22Rv1 (cell line): ENCODE results near the gene FHAD1.

ENCODE experiments used
- H3K27ac ChIP-seq: fragments of 450-650 bp; 2 replicates; pipeline ENCODE4 v1.5.1; 2017
- ZFX ChIP-seq: fragments of 450-650 bp; IDR thresholded peaks from 2 replicates; pipeline ENCODE4 v1.6.1; 2017; ENCODE audit warnings: antibody characterized with exemption, borderline replicate concordance
- TF ChIP-seq, protein P1 (sequence below): fragments of 450-650 bp; IDR thresholded peaks from 2 replicates; pipeline ENCODE4 v1.5.1; 2017; ENCODE audit warnings: mild to moderate bottlenecking

Gene FHAD1

GRCh38 chr1:15246960-15247614 is at the start of gene FHAD1:
FHAD1 (plus strand) TSS chr1:15247223; CDS start chr1:15251785, 4,562 bp downstream.
- TF ChIP-seq, protein P1, sequence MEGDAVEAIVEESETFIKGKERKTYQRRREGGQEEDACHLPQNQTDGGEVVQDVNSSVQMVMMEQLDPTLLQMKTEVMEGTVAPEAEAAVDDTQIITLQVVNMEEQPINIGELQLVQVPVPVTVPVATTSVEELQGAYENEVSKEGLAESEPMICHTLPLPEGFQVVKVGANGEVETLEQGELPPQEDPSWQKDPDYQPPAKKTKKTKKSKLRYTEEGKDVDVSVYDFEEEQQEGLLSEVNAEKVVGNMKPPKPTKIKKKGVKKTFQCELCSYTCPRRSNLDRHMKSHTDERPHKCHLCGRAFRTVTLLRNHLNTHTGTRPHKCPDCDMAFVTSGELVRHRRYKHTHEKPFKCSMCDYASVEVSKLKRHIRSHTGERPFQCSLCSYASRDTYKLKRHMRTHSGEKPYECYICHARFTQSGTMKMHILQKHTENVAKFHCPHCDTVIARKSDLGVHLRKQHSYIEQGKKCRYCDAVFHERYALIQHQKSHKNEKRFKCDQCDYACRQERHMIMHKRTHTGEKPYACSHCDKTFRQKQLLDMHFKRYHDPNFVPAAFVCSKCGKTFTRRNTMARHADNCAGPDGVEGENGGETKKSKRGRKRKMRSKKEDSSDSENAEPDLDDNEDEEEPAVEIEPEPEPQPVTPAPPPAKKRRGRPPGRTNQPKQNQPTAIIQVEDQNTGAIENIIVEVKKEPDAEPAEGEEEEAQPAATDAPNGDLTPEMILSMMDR = no peak
- H3K27ac ChIP-seq = no peak within 1 kb of the TSS

DNA sequence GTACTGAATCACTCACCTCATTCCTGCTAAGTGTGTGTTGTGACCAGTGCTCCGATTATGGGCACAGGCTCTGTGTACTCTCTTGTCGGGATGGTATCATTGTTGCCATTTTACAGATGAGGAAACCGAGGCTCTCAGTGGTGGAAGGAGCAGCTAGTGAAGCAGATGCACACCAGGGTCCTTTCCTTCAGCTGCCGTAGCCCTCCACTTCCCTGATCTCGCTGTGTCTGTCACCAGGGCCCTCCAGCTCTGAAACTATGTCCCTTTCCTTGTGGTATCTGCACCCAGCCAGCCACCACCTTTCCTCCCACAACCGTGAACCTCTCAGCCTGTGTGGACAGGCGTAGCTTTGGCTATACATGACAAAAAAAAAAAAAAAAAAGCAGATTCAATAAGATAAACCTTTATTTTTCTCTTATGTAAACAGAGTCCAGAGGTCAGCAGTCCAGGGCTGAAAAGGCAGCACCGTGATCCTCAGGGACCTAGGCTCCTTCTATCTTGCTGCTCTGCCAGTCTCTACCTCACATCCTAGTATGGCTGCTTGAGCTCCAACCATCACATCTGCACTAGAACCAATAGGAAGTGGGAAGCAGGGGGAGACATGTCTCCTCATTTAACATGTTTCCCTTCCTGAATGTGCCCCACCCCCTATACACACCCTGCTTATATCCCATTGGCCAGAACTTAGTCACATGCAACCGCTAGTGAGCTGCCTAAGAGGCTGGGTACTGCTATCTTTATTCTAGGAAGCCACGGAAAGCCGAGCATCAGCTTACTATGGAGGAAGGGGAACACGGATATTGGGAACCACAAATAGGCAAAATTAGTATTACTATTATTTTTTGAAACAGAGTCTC is 49.2 kb upstream of the FHAD1 start:
- no peak overlapping the region for H3K27ac ChIP-seq
- no peak for TF ChIP-seq ZFX
- TF ChIP-seq, protein P1 = no peak

GRCh38 chr1:15198684-15199083 is 48.3 kb upstream of the FHAD1 start:
- TF ChIP-seq, protein P1 = no peak
- no peak for TF ChIP-seq ZFX

DNA sequence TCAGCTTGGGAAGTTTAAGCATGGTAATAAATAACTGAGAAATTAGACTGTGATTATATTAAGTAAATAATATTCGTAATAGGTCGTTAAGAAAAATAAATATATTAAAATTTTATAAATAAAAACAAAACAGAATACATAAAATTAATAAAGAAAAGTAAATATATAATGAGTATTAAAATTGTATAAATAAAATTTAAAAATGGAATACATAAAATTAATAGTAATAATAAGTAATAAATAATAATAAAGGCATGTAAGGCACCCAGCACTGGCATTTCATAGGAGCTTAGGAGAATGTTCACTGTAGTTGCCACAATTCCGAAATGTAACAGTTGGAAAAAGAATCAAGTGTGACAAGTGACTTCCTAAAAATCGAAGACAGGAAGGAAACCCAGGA is 45.8 kb upstream of the FHAD1 start:
- peak overlapping the region; percentile 64 for H3K27ac ChIP-seq
- TF ChIP-seq ZFX = no peak
- TF ChIP-seq, protein P1 = no peak

More at GRCh38 chr1:15198684-15199083, 48.3 kb upstream of the FHAD1 start:
- no peak overlapping the region for H3K27ac ChIP-seq

- 0 out of 2 replicates have a peak overlapping the region, but pooled peaks have one; percentile 1 for H3K27ac ChIP-seq
- TF ChIP-seq ZFX = no peak
- TF ChIP-seq, protein P1 = 0 out of 2 replicates have a peak, but pooled peaks have one; percentile 9
These were observed 45.0 kb upstream of the FHAD1 start for GRCh38 chr1:15201849-15202551.

- no peak overlapping the region for H3K27ac ChIP-seq
- TF ChIP-seq ZFX = no peak
- TF ChIP-seq, protein P1 = no peak
These were observed 42.1 kb upstream of the FHAD1 start for GRCh38 chr1:15204931-15205330.
